Ishikawa (cell line): ENCODE data around the gene COL25A1.

Experiments used
- CEBPB ChIP-seq: IDR thresholded peaks from 2 replicates; pipeline ENCODE4 v1.6.1; 2012
- CREB1 ChIP-seq: IDR thresholded peaks from 2 replicates; pipeline ENCODE4 v1.6.1; 2012; ENCODE audit warnings: low read depth
- EGR1 ChIP-seq: IDR thresholded peaks from 2 replicates; pipeline ENCODE4 v1.6.1; 2012
- EP300 ChIP-seq: IDR thresholded peaks from 2 replicates; pipeline ENCODE4 v1.6.1; 2012; ENCODE audit warnings: borderline replicate concordance
- FOXM1 ChIP-seq: IDR thresholded peaks from 2 replicates; pipeline ENCODE4 v1.6.1; 2012; ENCODE audit warnings: low read depth, borderline replicate concordance
- MAX ChIP-seq: IDR thresholded peaks from 2 replicates; pipeline ENCODE4 v1.6.1; 2012
- NFIC ChIP-seq: IDR thresholded peaks from 2 replicates; pipeline ENCODE4 v1.6.1; 2012
- RAD21 ChIP-seq: IDR thresholded peaks from 2 replicates; pipeline ENCODE4 v1.6.1; 2012; ENCODE audit warnings: low read depth
- REST ChIP-seq: IDR thresholded peaks from 2 replicates; pipeline ENCODE4 v1.6.1; 2012; ENCODE audit warnings: low read depth, mild to moderate bottlenecking
- TAF1 ChIP-seq: IDR thresholded peaks from 2 replicates; pipeline ENCODE4 v1.6.1; 2012; ENCODE audit warnings: low read depth, mild to moderate bottlenecking
- TCF12 ChIP-seq: IDR thresholded peaks from 2 replicates; pipeline ENCODE4 v1.6.1; 2012; ENCODE audit warnings: low read depth
- TEAD4 ChIP-seq: IDR thresholded peaks from 2 replicates; pipeline ENCODE4 v1.6.1; 2012
- USF1 ChIP-seq: IDR thresholded peaks from 2 replicates; pipeline ENCODE4 v1.6.1; 2012
- YY1 ChIP-seq: IDR thresholded peaks from 2 replicates; pipeline ENCODE4 v1.6.1; 2012; ENCODE audit warnings: low read depth
- ZBTB7A ChIP-seq: IDR thresholded peaks from 2 replicates; pipeline ENCODE4 v1.6.1; 2012; ENCODE audit warnings: low read depth

The COL25A1 gene

GRCh38 chr4:108950158-108950915 is 352.1 kb downstream of the COL25A1 start:
- TF ChIP-seq REST (no peak), CREB1 (no peak), FOXM1 (no peak), EP300 (no peak), USF1 (no peak)

- TF ChIP-seq EP300 (no peak), YY1 (no peak), CEBPB (no peak), CREB1 (no peak), FOXM1 (no peak), EGR1 (no peak), MAX (no peak), USF1 (no peak), TEAD4 (no peak), RAD21 (no peak), REST (no peak), NFIC (no peak), TCF12 (no peak), ZBTB7A (no peak), TAF1 (no peak)
Observed at GRCh38 chr4:108947526-108947925, 354.9 kb downstream of the COL25A1 start.

GRCh38 chr4:108946237-108946636 is 356.2 kb downstream of the COL25A1 start:
- no peak for TF ChIP-seq EP300
- no peak for TF ChIP-seq TCF12
- TF ChIP-seq REST, result no peak

GRCh38 chr4:108943976-108944591 is 358.4 kb downstream of the COL25A1 start:
- TF ChIP-seq CREB1 (no peak), FOXM1 (no peak), TAF1 (no peak), USF1 (no peak), REST (no peak), ZBTB7A (no peak), TCF12 (no peak), YY1 (no peak), CEBPB (no peak)
